HEK293 (cell line): Measurements from ENCODE around the gene ERCC1.

ENCODE experiments used
- CTCF ChIA-PET: fragments of 350-600 bp; formaldehyde crosslinking; extraction: SDS; loops from one replicate; lab custom pipeline; 2021; ENCODE audit warnings: antibody characterized with exemption; lab: Yijun Ruan, JAX
- POLR2A ChIA-PET: fragments of 300-600 bp; formaldehyde crosslinking; extraction: SDS; loops from one replicate; lab custom pipeline; 2020; ENCODE audit warnings: antibody characterized with exemption, inconsistent platforms; lab: Yijun Ruan, JAX
- H3K27ac ChIP-seq: fragments of 200-500 bp; sonication (Bioruptor generic); 2 replicates; pipeline ENCODE4 v1.5.1; 2014; ENCODE audit warnings: low read depth, low read length, control low read depth, inconsistent platforms; ENCODE audit errors: extremely low read depth
- H3K36me3 ChIP-seq, 2 experiments: fragments of 200-500 bp in 1 of 2; sonication (Bioruptor generic) in 1 of 2; 1 replicate in 1 of 2; 2 replicates in 1 of 2; pipeline ENCODE4 v1.5.1; 2014 to 2017; ENCODE audit warnings: inconsistent platforms in 2 of 2, low read length in 2 of 2; ENCODE audit not compliant: control insufficient read depth in 2 of 2, insufficient read depth in 1 of 2
- H3K4me1 ChIP-seq: fragments of 200-500 bp; sonication (Bioruptor generic); 2 replicates; pipeline ENCODE4 v1.5.1; 2014; ENCODE audit warnings: mild to moderate bottlenecking, low read length, inconsistent platforms; ENCODE audit not compliant: control insufficient read depth, insufficient read depth
- H3K4me3 ChIP-seq: 2 replicates; pipeline ENCODE4 v1.5.1; 2011; ENCODE audit warnings: low read depth, mild to moderate bottlenecking, control low read depth, low read length, moderate library complexity
- H3K9me3 ChIP-seq: fragments of 200-500 bp; sonication (Bioruptor generic); 2 replicates; pipeline ENCODE4 v1.5.1; 2014; ENCODE audit warnings: low read depth, low read length, inconsistent platforms; ENCODE audit not compliant: control insufficient read depth, insufficient read depth
- FEZF1 ChIP-seq: fragments of 450-650 bp; formaldehyde crosslinking; IDR thresholded peaks from 2 replicates; pipeline ENCODE4 v1.5.1; 2016; ENCODE audit warnings: missing biosample characterization, missing genetic modification characterization
- HOXC10 ChIP-seq: sonication (generic); formaldehyde crosslinking; IDR thresholded peaks from 2 replicates; pipeline ENCODE4 v1.8.1; 2023; ENCODE audit warnings: mild to moderate bottlenecking, missing genetic modification reagents
- KLF1 ChIP-seq: fragments of 450-650 bp; formaldehyde crosslinking; IDR thresholded peaks from 2 replicates; pipeline ENCODE4 v1.5.1; 2016; ENCODE audit warnings: missing biosample characterization, missing genetic modification characterization
- KLF8 ChIP-seq: fragments of 450-650 bp; formaldehyde crosslinking; IDR thresholded peaks from 2 replicates; pipeline ENCODE4 v1.5.1; 2016; ENCODE audit warnings: missing biosample characterization, missing genetic modification characterization
- PRDM1 ChIP-seq: fragments of 450-650 bp; formaldehyde crosslinking; IDR thresholded peaks from 2 replicates; pipeline ENCODE4; 2016; ENCODE audit warnings: missing biosample characterization, missing genetic modification characterization
- TRIM28 ChIP-seq: IDR thresholded peaks from 2 replicates; pipeline ENCODE4 v1.6.1; 2011; ENCODE audit warnings: low read length, control low read depth, borderline replicate concordance
- YY2 ChIP-seq: fragments of 450-650 bp; formaldehyde crosslinking; IDR thresholded peaks from 2 replicates; pipeline ENCODE4 v1.5.1; 2016; ENCODE audit warnings: missing biosample characterization, missing genetic modification characterization
- ZBTB17 ChIP-seq: fragments of 450-650 bp; formaldehyde crosslinking; IDR thresholded peaks from 2 replicates; pipeline ENCODE4 v1.5.1; 2016; ENCODE audit warnings: missing biosample characterization, missing genetic modification characterization
- ZFP69B ChIP-seq: fragments of 450-650 bp; formaldehyde crosslinking; IDR thresholded peaks from 2 replicates; pipeline ENCODE4 v1.5.1; 2016; ENCODE audit warnings: missing biosample characterization, missing genetic modification characterization
- ZNF146 ChIP-seq: fragments of 450-650 bp; formaldehyde crosslinking; IDR thresholded peaks from 2 replicates; pipeline ENCODE4 v1.5.1; 2016; ENCODE audit warnings: missing biosample characterization, missing genetic modification characterization
- ZNF16 ChIP-seq: fragments of 450-650 bp; formaldehyde crosslinking; IDR thresholded peaks from 2 replicates; pipeline ENCODE4 v1.5.1; 2016; ENCODE audit warnings: low read depth, missing biosample characterization, missing genetic modification characterization
- ZNF169 ChIP-seq: fragments of 450-650 bp; formaldehyde crosslinking; IDR thresholded peaks from 2 replicates; pipeline ENCODE4 v1.5.1; 2016; ENCODE audit warnings: missing biosample characterization, missing genetic modification characterization
- ZNF184 ChIP-seq: fragments of 450-650 bp; IDR thresholded peaks from 2 replicates; pipeline ENCODE4 v1.5.1; 2018; ENCODE audit warnings: missing biosample characterization, mild to moderate bottlenecking, missing genetic modification characterization
- ZNF24 ChIP-seq: fragments of 450-650 bp; formaldehyde crosslinking; IDR thresholded peaks from 2 replicates; pipeline ENCODE4 v1.5.1; 2016; ENCODE audit warnings: missing biosample characterization, missing genetic modification characterization
- ZNF248 ChIP-seq: fragments of 450-650 bp; formaldehyde crosslinking; IDR thresholded peaks from 2 replicates; pipeline ENCODE4 v1.5.1; 2017; ENCODE audit warnings: missing biosample characterization, missing genetic modification characterization
- ZNF302 ChIP-seq: fragments of 450-650 bp; formaldehyde crosslinking; IDR thresholded peaks from 2 replicates; pipeline ENCODE4 v1.5.1; 2016; ENCODE audit warnings: missing biosample characterization, missing genetic modification characterization, low read depth
- ZNF37A ChIP-seq: fragments of 450-650 bp; IDR thresholded peaks from 2 replicates; pipeline ENCODE4 v1.5.1; 2018; ENCODE audit warnings: missing biosample characterization, missing genetic modification characterization
- ZNF394 ChIP-seq: fragments of 450-650 bp; formaldehyde crosslinking; IDR thresholded peaks from 2 replicates; pipeline ENCODE4 v1.5.1; 2016; ENCODE audit warnings: missing biosample characterization, missing genetic modification characterization, mild to moderate bottlenecking, moderate library complexity, borderline replicate concordance
- ZNF423 ChIP-seq: fragments of 450-650 bp; formaldehyde crosslinking; IDR thresholded peaks from 2 replicates; pipeline ENCODE4 v1.5.1; 2016; ENCODE audit warnings: missing biosample characterization, missing genetic modification characterization
- ZNF514 ChIP-seq: fragments of 450-650 bp; formaldehyde crosslinking; IDR thresholded peaks from 2 replicates; pipeline ENCODE4 v1.5.1; 2016; ENCODE audit warnings: missing biosample characterization, missing genetic modification characterization
- ZNF548 ChIP-seq: fragments of 450-650 bp; formaldehyde crosslinking; IDR thresholded peaks from 2 replicates; pipeline ENCODE4 v1.5.1; 2016; ENCODE audit warnings: missing biosample characterization, missing genetic modification characterization
- ZNF560 ChIP-seq: fragments of 450-650 bp; formaldehyde crosslinking; IDR thresholded peaks from 2 replicates; pipeline ENCODE4 v1.5.1; 2017; ENCODE audit warnings: missing biosample characterization, missing genetic modification characterization, borderline replicate concordance
- ZNF785 ChIP-seq: fragments of 450-650 bp; formaldehyde crosslinking; IDR thresholded peaks from 2 replicates; pipeline ENCODE4 v1.5.1; 2016; ENCODE audit warnings: missing biosample characterization, missing genetic modification characterization
- ZSCAN30 ChIP-seq: fragments of 450-650 bp; IDR thresholded peaks from 2 replicates; pipeline ENCODE4 v1.5.1; 2018; ENCODE audit warnings: missing biosample characterization, mild to moderate bottlenecking, missing genetic modification characterization, moderate library complexity
- TF ChIP-seq, protein P1 (sequence below): fragments of 450-650 bp; formaldehyde crosslinking; IDR thresholded peaks from 2 replicates; pipeline ENCODE4 v1.5.1; 2016; ENCODE audit warnings: missing biosample characterization, missing genetic modification characterization
- TF ChIP-seq, protein P2 (sequence below): fragments of 450-650 bp; formaldehyde crosslinking; IDR thresholded peaks from 2 replicates; pipeline ENCODE4 v1.5.1; 2016; ENCODE audit warnings: missing biosample characterization, missing genetic modification characterization
- TF ChIP-seq, protein P3 (sequence below): fragments of 450-650 bp; formaldehyde crosslinking; IDR thresholded peaks from 2 replicates; pipeline ENCODE4 v1.5.1; 2016; ENCODE audit warnings: missing biosample characterization, missing genetic modification characterization
- TF ChIP-seq, protein P4 (sequence below): fragments of 450-650 bp; formaldehyde crosslinking; IDR thresholded peaks from 2 replicates; pipeline ENCODE4 v1.5.1; 2016; ENCODE audit warnings: missing biosample characterization, missing genetic modification characterization
- TF ChIP-seq, protein P5 (sequence below): fragments of 450-650 bp; formaldehyde crosslinking; IDR thresholded peaks from 2 replicates; pipeline ENCODE4 v1.5.1; 2017; ENCODE audit warnings: missing biosample characterization, missing genetic modification characterization

ERCC1 gene

DNA sequence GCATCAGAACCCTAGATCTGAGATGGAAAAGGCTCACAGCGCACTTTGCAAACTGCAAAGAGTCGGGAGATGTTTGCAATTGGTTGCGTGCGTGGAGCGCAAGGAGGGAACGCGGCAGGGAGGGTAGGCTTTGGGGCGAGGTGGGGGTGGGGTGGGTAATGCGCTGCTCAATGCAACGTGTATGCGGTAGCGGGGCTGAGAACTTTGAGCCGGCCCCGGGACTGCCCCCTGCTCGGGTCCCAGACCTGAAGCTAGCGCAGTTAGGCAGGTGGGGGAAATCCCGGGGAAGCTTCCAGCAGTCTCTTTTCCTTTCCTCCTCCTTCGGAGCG, 45.0 kb upstream of the ERCC1 start:
- H3K27ac ChIP-seq, result no peak overlapping the region; the same call in 1 of the 2 replicates
- POLR2A ChIA-PET, result interaction anchor here (0.6 to 3.1 kb wide), 9 partner anchors 10 to 558 kb away, joined by 3 to 52 read pairs (median 8); partner anchors contain the start of gene DMWD
- no peaks in the 10 kb centered on the region for H3K36me3 ChIP-seq
- TF ChIP-seq ZNF37A (tag by site-specific recombination), result no peak
- 0 out of 2 replicates have a peak, but pooled peaks have one; percentile 6 for TF ChIP-seq FEZF1 (tag by site-specific recombination)
- no peak for TF ChIP-seq KLF1
- peak; percentile 24; the same call in 1 of the 2 replicates for TF ChIP-seq ZNF24
- TF ChIP-seq ZSCAN30 (tag by site-specific recombination), result no peak; the same call in 1 of the 2 replicates
- TF ChIP-seq KLF8, result no peak
- TF ChIP-seq, protein P1, sequence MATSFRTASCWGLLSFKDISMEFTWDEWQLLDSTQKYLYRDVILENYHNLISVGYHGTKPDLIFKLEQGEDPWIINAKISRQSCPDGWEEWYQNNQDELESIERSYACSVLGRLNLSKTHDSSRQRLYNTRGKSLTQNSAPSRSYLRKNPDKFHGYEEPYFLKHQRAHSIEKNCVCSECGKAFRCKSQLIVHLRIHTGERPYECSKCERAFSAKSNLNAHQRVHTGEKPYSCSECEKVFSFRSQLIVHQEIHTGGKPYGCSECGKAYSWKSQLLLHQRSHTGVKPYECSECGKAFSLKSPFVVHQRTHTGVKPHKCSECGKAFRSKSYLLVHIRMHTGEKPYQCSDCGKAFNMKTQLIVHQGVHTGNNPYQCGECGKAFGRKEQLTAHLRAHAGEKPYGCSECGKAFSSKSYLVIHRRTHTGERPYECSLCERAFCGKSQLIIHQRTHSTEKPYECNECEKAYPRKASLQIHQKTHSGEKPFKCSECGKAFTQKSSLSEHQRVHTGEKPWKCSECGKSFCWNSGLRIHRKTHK (tag by site-specific recombination), result no peak
- TF ChIP-seq, protein P2, sequence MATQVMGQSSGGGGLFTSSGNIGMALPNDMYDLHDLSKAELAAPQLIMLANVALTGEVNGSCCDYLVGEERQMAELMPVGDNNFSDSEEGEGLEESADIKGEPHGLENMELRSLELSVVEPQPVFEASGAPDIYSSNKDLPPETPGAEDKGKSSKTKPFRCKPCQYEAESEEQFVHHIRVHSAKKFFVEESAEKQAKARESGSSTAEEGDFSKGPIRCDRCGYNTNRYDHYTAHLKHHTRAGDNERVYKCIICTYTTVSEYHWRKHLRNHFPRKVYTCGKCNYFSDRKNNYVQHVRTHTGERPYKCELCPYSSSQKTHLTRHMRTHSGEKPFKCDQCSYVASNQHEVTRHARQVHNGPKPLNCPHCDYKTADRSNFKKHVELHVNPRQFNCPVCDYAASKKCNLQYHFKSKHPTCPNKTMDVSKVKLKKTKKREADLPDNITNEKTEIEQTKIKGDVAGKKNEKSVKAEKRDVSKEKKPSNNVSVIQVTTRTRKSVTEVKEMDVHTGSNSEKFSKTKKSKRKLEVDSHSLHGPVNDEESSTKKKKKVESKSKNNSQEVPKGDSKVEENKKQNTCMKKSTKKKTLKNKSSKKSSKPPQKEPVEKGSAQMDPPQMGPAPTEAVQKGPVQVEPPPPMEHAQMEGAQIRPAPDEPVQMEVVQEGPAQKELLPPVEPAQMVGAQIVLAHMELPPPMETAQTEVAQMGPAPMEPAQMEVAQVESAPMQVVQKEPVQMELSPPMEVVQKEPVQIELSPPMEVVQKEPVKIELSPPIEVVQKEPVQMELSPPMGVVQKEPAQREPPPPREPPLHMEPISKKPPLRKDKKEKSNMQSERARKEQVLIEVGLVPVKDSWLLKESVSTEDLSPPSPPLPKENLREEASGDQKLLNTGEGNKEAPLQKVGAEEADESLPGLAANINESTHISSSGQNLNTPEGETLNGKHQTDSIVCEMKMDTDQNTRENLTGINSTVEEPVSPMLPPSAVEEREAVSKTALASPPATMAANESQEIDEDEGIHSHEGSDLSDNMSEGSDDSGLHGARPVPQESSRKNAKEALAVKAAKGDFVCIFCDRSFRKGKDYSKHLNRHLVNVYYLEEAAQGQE (tag by site-specific recombination), result no peak
- no peak for TF ChIP-seq TRIM28
- TF ChIP-seq ZNF785 (tag by site-specific recombination), result no peak
- no peak for TF ChIP-seq PRDM1 (tag by site-specific recombination)
- no peak for TF ChIP-seq YY2
- no peak for TF ChIP-seq ZNF169
- peak; percentile 19; the same call in 1 of the 2 replicates for TF ChIP-seq ZFP69B (tag by site-specific recombination)
- TF ChIP-seq, protein P3, sequence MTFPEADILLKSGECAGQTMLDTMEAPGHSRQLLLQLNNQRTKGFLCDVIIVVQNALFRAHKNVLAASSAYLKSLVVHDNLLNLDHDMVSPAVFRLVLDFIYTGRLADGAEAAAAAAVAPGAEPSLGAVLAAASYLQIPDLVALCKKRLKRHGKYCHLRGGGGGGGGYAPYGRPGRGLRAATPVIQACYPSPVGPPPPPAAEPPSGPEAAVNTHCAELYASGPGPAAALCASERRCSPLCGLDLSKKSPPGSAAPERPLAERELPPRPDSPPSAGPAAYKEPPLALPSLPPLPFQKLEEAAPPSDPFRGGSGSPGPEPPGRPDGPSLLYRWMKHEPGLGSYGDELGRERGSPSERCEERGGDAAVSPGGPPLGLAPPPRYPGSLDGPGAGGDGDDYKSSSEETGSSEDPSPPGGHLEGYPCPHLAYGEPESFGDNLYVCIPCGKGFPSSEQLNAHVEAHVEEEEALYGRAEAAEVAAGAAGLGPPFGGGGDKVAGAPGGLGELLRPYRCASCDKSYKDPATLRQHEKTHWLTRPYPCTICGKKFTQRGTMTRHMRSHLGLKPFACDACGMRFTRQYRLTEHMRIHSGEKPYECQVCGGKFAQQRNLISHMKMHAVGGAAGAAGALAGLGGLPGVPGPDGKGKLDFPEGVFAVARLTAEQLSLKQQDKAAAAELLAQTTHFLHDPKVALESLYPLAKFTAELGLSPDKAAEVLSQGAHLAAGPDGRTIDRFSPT (tag by site-specific recombination), result 0 out of 2 replicates have a peak, but pooled peaks have one; percentile 19
- no peak for TF ChIP-seq ZNF302 (tag by site-specific recombination)
- no peak for TF ChIP-seq ZNF423 (tag by site-specific recombination)
- TF ChIP-seq ZNF16 (tag by site-specific recombination), result no peak
- no peak for TF ChIP-seq ZNF514 (tag by site-specific recombination)
- no peak for TF ChIP-seq ZNF394 (tag by site-specific recombination)
- no peak for TF ChIP-seq ZNF184 (tag by site-specific recombination)
- TF ChIP-seq, protein P4, sequence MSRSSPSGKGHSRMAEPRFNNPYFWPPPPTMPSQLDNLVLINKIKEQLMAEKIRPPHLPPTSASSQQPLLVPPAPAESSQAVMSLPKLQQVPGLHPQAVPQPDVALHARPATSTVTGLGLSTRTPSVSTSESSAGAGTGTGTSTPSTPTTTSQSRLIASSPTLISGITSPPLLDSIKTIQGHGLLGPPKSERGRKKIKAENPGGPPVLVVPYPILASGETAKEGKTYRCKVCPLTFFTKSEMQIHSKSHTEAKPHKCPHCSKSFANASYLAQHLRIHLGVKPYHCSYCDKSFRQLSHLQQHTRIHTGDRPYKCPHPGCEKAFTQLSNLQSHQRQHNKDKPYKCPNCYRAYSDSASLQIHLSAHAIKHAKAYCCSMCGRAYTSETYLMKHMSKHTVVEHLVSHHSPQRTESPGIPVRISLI (tag by site-specific recombination), result no peak
- no peak for TF ChIP-seq ZBTB17
- TF ChIP-seq, protein P5, sequence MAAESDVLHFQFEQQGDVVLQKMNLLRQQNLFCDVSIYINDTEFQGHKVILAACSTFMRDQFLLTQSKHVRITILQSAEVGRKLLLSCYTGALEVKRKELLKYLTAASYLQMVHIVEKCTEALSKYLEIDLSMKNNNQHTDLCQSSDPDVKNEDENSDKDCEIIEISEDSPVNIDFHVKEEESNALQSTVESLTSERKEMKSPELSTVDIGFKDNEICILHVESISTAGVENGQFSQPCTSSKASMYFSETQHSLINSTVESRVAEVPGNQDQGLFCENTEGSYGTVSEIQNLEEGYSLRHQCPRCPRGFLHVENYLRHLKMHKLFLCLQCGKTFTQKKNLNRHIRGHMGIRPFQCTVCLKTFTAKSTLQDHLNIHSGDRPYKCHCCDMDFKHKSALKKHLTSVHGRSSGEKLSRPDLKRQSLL (tag by site-specific recombination), result 0 out of 2 replicates have a peak, but pooled peaks have one; percentile 20
- TF ChIP-seq HOXC10 (CRISPR knock-in tag), result no peak
- no peak for TF ChIP-seq ZNF146
- TF ChIP-seq ZNF560 (tag by site-specific recombination), result no peak
- no peak for TF ChIP-seq ZNF548
- TF ChIP-seq ZNF248, result no peak

More for the DNA sequence above, 45.0 kb upstream of the ERCC1 start:
- CTCF ChIA-PET, result interaction anchor here (0.6 to 7.6 kb wide), 11 partner anchors 9 to 89 kb away, joined by 3 to 86 read pairs (median 6); no protein-coding TSS in a partner anchor
- H3K4me3 ChIP-seq, result peak overlapping the region; percentile 65
- no peaks in the 10 kb centered on the region for H3K9me3 ChIP-seq
- peaks cover 5% of the 10 kb centered on the region; the same call in 1 of the 2 replicates for H3K4me1 ChIP-seq
